H1 (cell line): ENCODE data around the gene CSRP1. TPM values are rescaled to one million over a fixed set of nuclear protein-coding genes. Genes with fewer than 3 reads are reported as not detected.

ENCODE experiments used
- CTCF ChIA-PET: fragments of 300-600 bp; sonication (Branson Sonifier 250); formaldehyde crosslinking; loops from one replicate; lab custom pipeline; 2021; ENCODE audit not compliant: partially characterized antibody; lab: Charles Lee
- POLR2A ChIA-PET: fragments of 300-600 bp; sonication (Branson Sonifier 250); formaldehyde crosslinking; loops from one replicate; lab custom pipeline; 2021; ENCODE audit warnings: inconsistent platforms; ENCODE audit not compliant: partially characterized antibody; lab: Charles Lee
- DNase-seq, 2 experiments: peaks; one replicate each; pipeline versions ENCODE4 v3.0.0 to v3.0.0-alpha.2; 2010 to 2022; ENCODE audit warnings: low spot score in 2 of 2, low read depth in 1 of 2, mixed read lengths in 1 of 2
- FAIRE-seq: peaks from 2 replicates; lab custom pipeline; 2011; peaks lifted over from hg19 to GRCh38; lab: Jason Lieb, UNC
- H2AFZ ChIP-seq: 2 replicates; pipeline ENCODE4 v1.8.1; 2012; ENCODE audit warnings: low read length, inconsistent platforms
- H2AK5ac ChIP-seq: 2 replicates; pipeline ENCODE4 v1.6.1; 2013; ENCODE audit warnings: low read depth, low read length
- H2BK120ac ChIP-seq: replicated peaks from 2 replicates; pipeline ENCODE3; 2013; ENCODE audit warnings: low read depth, low read length, inconsistent platforms
- H2BK12ac ChIP-seq: 2 replicates; pipeline ENCODE4 v1.6.1; 2013; ENCODE audit warnings: low read depth, low read length
- H2BK15ac ChIP-seq: 2 replicates; pipeline ENCODE4 v1.6.1; 2013; ENCODE audit warnings: low read length
- H2BK20ac ChIP-seq: 2 replicates; pipeline ENCODE4 v1.6.1; 2013; ENCODE audit warnings: low read length
- H2BK5ac ChIP-seq: 2 replicates; pipeline ENCODE4 v1.6.1; 2013; ENCODE audit warnings: low read depth, low read length
- H3K14ac ChIP-seq: 2 replicates; pipeline ENCODE4 v1.6.1; 2013; ENCODE audit warnings: inconsistent platforms; ENCODE audit not compliant: insufficient read length
- H3K18ac ChIP-seq: 2 replicates; pipeline ENCODE4 v1.6.1; 2013; ENCODE audit warnings: low read length; ENCODE audit errors: extremely low read depth
- H3K23ac ChIP-seq: 2 replicates; pipeline ENCODE4 v1.6.1; 2013; ENCODE audit warnings: inconsistent platforms; ENCODE audit not compliant: insufficient read length
- H3K23me2 ChIP-seq: 2 replicates; pipeline ENCODE4 v1.6.1; 2013; ENCODE audit warnings: low read depth, low read length
- H3K27ac ChIP-seq: 2 replicates; pipeline ENCODE4 v1.6.1; 2011; ENCODE audit warnings: low read depth, low read length, inconsistent platforms
- H3K27me3 ChIP-seq, 4 experiments: replicated peaks in 1 of 4; 1 replicate in 1 of 4; 2 replicates in 3 of 4; pipeline versions ENCODE4 v1.6.1 to v1.8.1; 2011 to 2013; ENCODE audit warnings: low read length in 3 of 4, mild to moderate bottlenecking in 3 of 4, inconsistent platforms in 2 of 4, mixed read lengths in 2 of 4, moderate library complexity in 1 of 4; ENCODE audit not compliant: control insufficient read depth in 3 of 4, insufficient read depth in 3 of 4; ENCODE audit errors: extremely low read depth in 1 of 4
- H3K36me3 ChIP-seq, 4 experiments: 2 replicates each; pipeline versions ENCODE4 v1.6.1 to v1.8.1; 2011 to 2013; ENCODE audit warnings: mild to moderate bottlenecking in 4 of 4, low read length in 3 of 4, moderate library complexity in 2 of 4, control low read depth in 1 of 4, inconsistent platforms in 1 of 4; ENCODE audit not compliant: insufficient read depth in 4 of 4, control insufficient read depth in 2 of 4
- H3K4ac ChIP-seq: replicated peaks from 2 replicates; pipeline ENCODE3; 2013; ENCODE audit warnings: low read length, low read depth, mixed read lengths, inconsistent platforms; ENCODE audit not compliant: insufficient read length
- H3K4me1 ChIP-seq, 4 experiments: replicated peaks in 1 of 4; 1 replicate in 1 of 4; 2 replicates in 3 of 4; pipeline versions ENCODE4 v1.6.1 to v1.8.1; 2011 to 2013; ENCODE audit warnings: low read length in 3 of 4, inconsistent platforms in 2 of 4, mixed read lengths in 1 of 4; ENCODE audit not compliant: insufficient read depth in 4 of 4, control insufficient read depth in 3 of 4
- H3K4me2 ChIP-seq, 2 experiments: 2 replicates each; pipeline versions ENCODE4 v1.6.1 to v1.8.1; 2011 to 2013; ENCODE audit warnings: low read depth in 2 of 2, low read length in 2 of 2, control low read depth in 1 of 2, inconsistent platforms in 1 of 2, mild to moderate bottlenecking in 1 of 2; ENCODE audit not compliant: insufficient read depth in 1 of 2
- H3K4me3 ChIP-seq, 4 experiments: fragments of 200-600, 300-600 bp in 1 of 4; sonication (generic), shearing (Covaris generic), sonication (Bioruptor Twin) in 1 of 4; 2 replicates each; pipeline versions ENCODE4 v1.5.1 to v1.8.1; 2011 to 2016; ENCODE audit warnings: low read length in 4 of 4, low read depth in 3 of 4, control low read depth in 2 of 4, inconsistent platforms in 2 of 4, mild to moderate bottlenecking in 2 of 4, mixed read lengths in 1 of 4, moderate library complexity in 1 of 4; ENCODE audit not compliant: insufficient read depth in 2 of 4; ENCODE audit errors: extremely low read depth in 1 of 4
- H3K56ac ChIP-seq: replicated peaks from 2 replicates; pipeline ENCODE3; 2013; ENCODE audit warnings: low read depth, mild to moderate bottlenecking, mixed read lengths, low read length, inconsistent platforms; ENCODE audit not compliant: insufficient read length
- H3K79me1 ChIP-seq: 2 replicates; pipeline ENCODE4 v1.6.1; 2013; ENCODE audit warnings: low read depth, low read length, control low read depth
- H3K79me2 ChIP-seq, 2 experiments: 2 replicates each; pipeline versions ENCODE4 v1.6.1 to v1.8.1; 2012 to 2013; ENCODE audit warnings: low read length in 2 of 2, mild to moderate bottlenecking in 2 of 2, inconsistent platforms in 1 of 2; ENCODE audit not compliant: insufficient read depth in 2 of 2, control insufficient read depth in 1 of 2
- H3K9ac ChIP-seq, 4 experiments: replicated peaks in 1 of 4; 1 replicate in 1 of 4; 2 replicates in 3 of 4; pipeline versions ENCODE4 v1.6.1 to v1.8.1; 2011 to 2013; ENCODE audit warnings: low read depth in 3 of 4, low read length in 3 of 4, control low read depth in 2 of 4, mild to moderate bottlenecking in 2 of 4, moderate library complexity in 2 of 4, inconsistent platforms in 1 of 4; ENCODE audit errors: extremely low read depth in 1 of 4
- H3K9me3 ChIP-seq, 2 experiments: 2 replicates each; pipeline versions ENCODE4 v1.6.1 to v1.8.1; 2012 to 2013; ENCODE audit warnings: mild to moderate bottlenecking in 2 of 2, moderate library complexity in 2 of 2, control low read depth in 1 of 2, inconsistent platforms in 1 of 2, low read depth in 1 of 2, low read length in 1 of 2, mixed read lengths in 1 of 2; ENCODE audit not compliant: insufficient read depth in 2 of 2
- H4K20me1 ChIP-seq, 2 experiments: replicated peaks in 1 of 2; 2 replicates each; pipeline versions ENCODE3 to v1.8.1; 2011 to 2013; ENCODE audit warnings: inconsistent platforms in 2 of 2, low read length in 2 of 2, mild to moderate bottlenecking in 1 of 2; ENCODE audit not compliant: insufficient read depth in 2 of 2, control insufficient read depth in 1 of 2
- H4K5ac ChIP-seq: 2 replicates; pipeline ENCODE4 v1.6.1; 2013; ENCODE audit warnings: low read length, low read depth, mixed read lengths, inconsistent platforms; ENCODE audit not compliant: insufficient read length
- H4K8ac ChIP-seq: 2 replicates; pipeline ENCODE4 v1.8.0; 2013; ENCODE audit warnings: mild to moderate bottlenecking, moderate library complexity, low read length, inconsistent platforms; ENCODE audit not compliant: insufficient read depth; ENCODE audit errors: extremely low read depth
- H4K91ac ChIP-seq: replicated peaks from 2 replicates; pipeline ENCODE3; 2013; ENCODE audit warnings: low read length, mixed read lengths, inconsistent platforms; ENCODE audit not compliant: insufficient read length
- ATF3 ChIP-seq: IDR thresholded peaks from 2 replicates; pipeline ENCODE4 v1.6.1; 2011; ENCODE audit warnings: low read depth, mild to moderate bottlenecking, low read length; ENCODE audit not compliant: insufficient read depth
- BACH1 ChIP-seq: IDR thresholded peaks from 2 replicates; pipeline ENCODE4 v1.6.1; 2012; ENCODE audit warnings: low read length, improper control_type of control experiment
- EGR1 ChIP-seq: IDR thresholded peaks from 2 replicates; pipeline ENCODE4 v1.6.1; 2011; ENCODE audit warnings: low read depth, low read length, borderline replicate concordance
- EP300 ChIP-seq, 2 experiments: IDR thresholded peaks; 1 replicate in 1 of 2; 2 replicates in 1 of 2; pipeline ENCODE4 v1.6.1; 2011 to 2012; ENCODE audit warnings: low read depth in 2 of 2, low read length in 2 of 2, mild to moderate bottlenecking in 2 of 2, borderline replicate concordance in 1 of 2, inconsistent platforms in 1 of 2, moderate library complexity in 1 of 2
- EZH2 ChIP-seq: fragments of 200-600 bp; sonication (generic); IDR thresholded peaks from 2 replicates; pipeline ENCODE4 v1.7.1; 2012; ENCODE audit warnings: low read depth, mild to moderate bottlenecking, moderate library complexity, low read length, inconsistent platforms; ENCODE audit not compliant: severe bottlenecking
- FOSL1 ChIP-seq: IDR thresholded peaks from 2 replicates; pipeline ENCODE4 v1.6.1; 2011; ENCODE audit warnings: mild to moderate bottlenecking, low read depth, low read length, moderate library complexity; ENCODE audit not compliant: insufficient read depth
- NRF1 ChIP-seq: IDR thresholded peaks from 2 replicates; pipeline ENCODE4 v1.6.1; 2011; ENCODE audit warnings: mild to moderate bottlenecking, low read depth, low read length, improper control_type of control experiment
- POLR2A ChIP-seq, 2 experiments: IDR thresholded peaks; 1 replicate in 1 of 2; 2 replicates in 1 of 2; pipeline ENCODE4 v1.6.1; 2011; ENCODE audit warnings: low read depth in 2 of 2, low read length in 2 of 2, mild to moderate bottlenecking in 2 of 2; ENCODE audit errors: control extremely low read depth in 1 of 2
- POLR2AphosphoS5 ChIP-seq: IDR thresholded peaks from 2 replicates; pipeline ENCODE4 v1.6.1; 2011; ENCODE audit warnings: low read depth, low read length
- RAD21 ChIP-seq, 2 experiments: IDR thresholded peaks in 1 of 2; conservative IDR thresholded peaks in 1 of 2; 2 replicates each; pipeline ENCODE4 v1.6.1; 2011; ENCODE audit warnings: low read depth in 2 of 2, low read length in 2 of 2, improper control_type of control experiment in 1 of 2, inconsistent platforms in 1 of 2, mild to moderate bottlenecking in 1 of 2, moderate library complexity in 1 of 2
- SIX5 ChIP-seq: IDR thresholded peaks from 2 replicates; pipeline ENCODE4 v1.6.1; 2011; ENCODE audit warnings: mild to moderate bottlenecking, low read depth, low read length
- SP4 ChIP-seq: IDR thresholded peaks from 2 replicates; pipeline ENCODE4 v1.6.1; 2012; ENCODE audit warnings: low read length, inconsistent platforms
- TAF7 ChIP-seq: optimal IDR thresholded peaks from 2 replicates; pipeline ENCODE3; 2011; ENCODE audit warnings: low read depth, mild to moderate bottlenecking, inconsistent platforms, low read length, moderate library complexity, borderline replicate concordance
- TEAD4 ChIP-seq: IDR thresholded peaks from 2 replicates; pipeline ENCODE4 v1.6.1; 2012; ENCODE audit warnings: low read depth, low read length, inconsistent platforms, mixed read lengths
- WGBS, 2 experiments: shearing (Covaris generic) in 1 of 2; methylation state at CpG; one replicate each; pipeline versions ENCODE4 v1.1.6 to v1.1.7; 2013 to 2015; ENCODE audit warnings: low lambda C conversion rate in 2 of 2, mixed read lengths in 2 of 2, inconsistent platforms in 1 of 2, low coverage in 1 of 2, missing lambda C conversion rate in 1 of 2; ENCODE audit not compliant: insufficient replicate concordance in 2 of 2, insufficient coverage in 1 of 2, insufficient read length in 1 of 2; ENCODE audit errors: extremely low coverage in 1 of 2, missing lambda C conversion rate in 1 of 2; 5-methylcytosine and 5-hydroxymethylcytosine counted together
- polyA plus RNA-seq, 7 experiments: library from polyadenylated mRNA; depleted of rRNA in 3 of 7; stranded (reverse) in 5 of 7; unstranded in 2 of 7; fragments of >200 nt in 5 of 7; fragments of 200-250 nt in 2 of 7; gene quantifications; 1 replicate in 5 of 7; 2 replicates in 1 of 7; 4 replicates in 1 of 7; pipeline versions ENCODE4 v1.2.1 to v1.2.3, GENCODE V29; 2011 to 2013; ENCODE audit warnings: missing spikeins in 2 of 7, mixed read lengths in 2 of 7
- total RNA-seq: library from RNA; stranded (reverse); fragmentation: NEBNext Ultra II Directional; extraction: Animal tissue kit (Norgen Biotek cat#: 25700); gene quantifications from 2 replicates; pipeline ENCODE4 v1.2.1, GENCODE V29; 2021

The CSRP1 gene
- total and polyA plus RNA-seq, 2 of the 8 experiments (the other 6 are each of a cell fraction or from before 2014, with no cell fraction given): 14.2 to 22.3 TPM

DNA sequence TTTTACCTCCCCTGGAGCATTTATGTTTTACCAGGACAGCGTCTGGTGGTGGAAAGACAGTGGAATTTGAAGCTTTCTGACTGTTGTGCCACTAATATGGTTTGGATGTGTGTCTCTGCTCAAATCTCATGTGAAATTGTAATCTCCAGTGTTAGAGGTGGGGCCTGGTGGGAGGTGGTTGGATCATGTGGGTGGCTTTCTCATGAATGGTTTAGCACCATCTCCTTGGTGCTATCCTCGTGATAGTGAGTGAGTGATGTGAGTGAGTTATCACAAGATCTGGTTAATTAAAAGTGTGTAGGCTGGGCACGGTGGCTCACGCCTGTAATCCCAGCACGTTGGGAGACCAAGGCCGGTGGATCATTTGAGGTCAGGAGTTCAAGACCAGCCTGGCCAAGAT, 61.6 kb downstream of the CSRP1 start:
- Histone ChIP-seq H3K79me2 (no peaks in the 10 kb centered on the region), H3K4ac (no peak overlapping the region), H3K23me2 (no peaks in the 10 kb centered on the region), H2AFZ (no peak overlapping the region), H4K91ac (no peak overlapping the region), H4K8ac (no peak overlapping the region), H3K9ac (no peak overlapping the region), H2BK20ac (peak overlapping the region; percentile 29; the same call in 1 of the 2 replicates), H3K23ac (no peak overlapping the region), H3K18ac (no peak overlapping the region; the same call in 1 of the 2 replicates), H3K4me2 (no peak overlapping the region), H3K56ac (no peak overlapping the region), H3K14ac (no peak overlapping the region), H2BK120ac (no peak overlapping the region), H2AK5ac (no peak overlapping the region), H3K27me3 (no peaks in the 10 kb centered on the region; a peak in 1 of 7 replicates), H3K4me3 (no peak overlapping the region), H3K36me3 (no peaks in the 10 kb centered on the region), H4K5ac (no peak overlapping the region), H2BK5ac (no peak overlapping the region), H3K79me1 (no peaks in the 10 kb centered on the region), H3K9me3 (no peaks in the 10 kb centered on the region), H2BK15ac (no peak overlapping the region), H3K27ac (no peak overlapping the region), H2BK12ac (no peak overlapping the region), H4K20me1 (no peaks in the 10 kb centered on the region), H3K4me1 (peaks cover 4 to 15% (median 12%) of the 10 kb centered on the region in 4 experiments)
- 84% methylated on average over 6 of the region's 6 CpGs; no CpG with 5 or more reads in 1 of the 2 experiments for WGBS, 2 experiments
- ChIA-PET POLR2A (no interaction called here), CTCF (interaction anchor here (0.6 to 12.4 kb wide), 8 partner anchors 10 to 509 kb away, joined by 3 to 171 read pairs (median 30); no protein-coding TSS in a partner anchor)
- FAIRE-seq: no peak
- no peak for DNase-seq
- TF ChIP-seq NRF1 (no peak), EZH2 (no peak), EGR1 (no peak), SIX5 (no peak), BACH1 (no peak), SP4 (no peak), FOSL1 (no peak), TEAD4 (no peak), RAD21 (IDR thresholded peaks at IDR 0.05 in 1 of 2, conservative IDR thresholded peaks at IDR 0.05 in 1 of 2; ENCODE audit: low read depth in 2 of 2, low read length in 2 of 2) (no peak), TAF7 (no peak), POLR2AphosphoS5 (no peak), POLR2A (IDR thresholded peaks at IDR 0.05; ENCODE audit: control extremely low read depth in 1 of 2, low read depth in 2 of 2, low read length in 2 of 2) (no peak), ATF3 (no peak), EP300 (IDR thresholded peaks at IDR 0.05; ENCODE audit: borderline replicate concordance in 1 of 2, low read depth in 2 of 2, low read length in 2 of 2) (no peak)
